ENCODE results near the gene PPP2R5C.

DNA sequence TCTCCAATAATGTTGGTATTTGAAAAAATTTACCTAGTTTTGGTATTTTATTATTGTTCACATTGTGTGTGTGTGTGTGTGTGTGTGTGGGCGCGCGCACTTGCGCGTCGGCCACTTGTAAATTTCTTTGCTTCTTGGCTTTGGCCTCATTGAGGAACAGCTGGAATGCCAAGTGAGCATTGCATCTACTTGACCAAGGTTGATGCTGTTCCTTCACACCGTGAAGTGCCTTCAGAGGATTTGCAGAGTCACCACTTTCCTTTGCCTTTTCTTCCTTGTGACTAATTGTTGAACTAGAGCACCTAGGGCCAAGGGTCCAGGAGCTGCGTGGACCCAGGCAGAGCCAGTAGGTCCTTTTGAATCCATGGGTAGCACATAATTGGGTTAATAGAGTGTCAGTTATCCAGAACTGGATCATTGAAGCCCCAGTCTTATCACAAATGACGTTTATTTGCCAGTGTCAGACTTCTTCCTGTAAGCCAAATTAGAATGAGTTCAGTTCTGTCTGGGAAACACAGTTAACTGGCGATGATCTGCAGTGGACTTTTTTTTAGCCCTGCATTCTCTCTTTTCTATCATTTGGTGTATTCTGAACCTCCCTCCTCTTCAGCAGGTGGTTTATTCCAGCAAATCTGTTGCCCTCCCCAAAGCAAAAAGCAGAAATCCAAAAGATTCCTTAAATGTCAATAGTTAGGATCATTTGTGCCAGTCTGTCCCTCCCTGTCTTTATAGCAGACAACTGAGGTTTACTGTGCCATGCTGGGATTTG, 2.6 kb downstream of the PPP2R5C start:
- no peak for TF ChIP-seq GATA2 (IDR thresholded peaks at IDR 0.05; ENCODE audit: insufficient read depth, insufficient read length, low read depth, low read length)
- TF ChIP-seq CTCF (IDR thresholded peaks at IDR 0.05; ENCODE audit: extremely low read depth in 1 of 2, insufficient read depth in 1 of 2, low read depth in 1 of 2, low read length in 2 of 2): no peak
- no peak for TF ChIP-seq POLR2A (IDR thresholded peaks at IDR 0.05; ENCODE audit: low read depth, low read length)
